H9 (cell line): ENCODE results near the gene IMP3. TPM values are rescaled to one million over a fixed set of nuclear protein-coding genes. Genes with fewer than 3 reads are reported as not detected.
"Not testable (repeated sequence)": the region's sequence is repeated elsewhere in the genome, so short reads cannot be mapped to it uniquely, and the experiment has no call there.

ENCODE experiments used
- DNase-seq: peaks from one replicate; pipeline ENCODE4 v3.0.0-alpha.2; 2017
- H2AFZ ChIP-seq: one replicate; pipeline ENCODE4 v1.6.1; 2013; ENCODE audit warnings: mild to moderate bottlenecking, low read length, control low read depth, moderate library complexity
- H2AK5ac ChIP-seq: 2 replicates; pipeline ENCODE4 v1.6.1; 2013; ENCODE audit warnings: low read length, control low read depth, mixed read lengths; ENCODE audit not compliant: insufficient read length
- H2BK120ac ChIP-seq: one replicate; pipeline ENCODE4 v1.6.1; 2013; ENCODE audit warnings: low read depth, mild to moderate bottlenecking, low read length, control low read depth, inconsistent platforms; ENCODE audit not compliant: poor library complexity, severe bottlenecking
- H2BK12ac ChIP-seq: 2 replicates; pipeline ENCODE4 v1.6.1; 2013; ENCODE audit warnings: low read length, control low read depth, mixed read lengths, low read depth; ENCODE audit not compliant: insufficient read length
- H2BK15ac ChIP-seq: 2 replicates; pipeline ENCODE4 v1.6.1; 2013; ENCODE audit warnings: low read depth, low read length, control low read depth
- H2BK20ac ChIP-seq: one replicate; pipeline ENCODE4 v1.6.1; 2013; ENCODE audit warnings: low read depth, mild to moderate bottlenecking, low read length, control low read depth, inconsistent platforms; ENCODE audit not compliant: poor library complexity, severe bottlenecking
- H2BK5ac ChIP-seq: 2 replicates; pipeline ENCODE4 v1.6.1; 2013; ENCODE audit warnings: low read length, control low read depth, mixed read lengths; ENCODE audit not compliant: insufficient read length
- H3K14ac ChIP-seq: 2 replicates; pipeline ENCODE4 v1.6.1; 2013; ENCODE audit warnings: low read length, control low read depth; ENCODE audit not compliant: insufficient read depth
- H3K18ac ChIP-seq: 2 replicates; pipeline ENCODE4 v1.6.1; 2013; ENCODE audit warnings: low read depth, mild to moderate bottlenecking, mixed read lengths, low read length, control low read depth; ENCODE audit not compliant: insufficient read length
- H3K23ac ChIP-seq: 2 replicates; pipeline ENCODE4 v1.6.1; 2013; ENCODE audit warnings: low read length, control low read depth, mixed read lengths, low read depth; ENCODE audit not compliant: insufficient read length
- H3K23me2 ChIP-seq: 2 replicates; pipeline ENCODE4 v1.6.1; 2013; ENCODE audit warnings: low read depth, mild to moderate bottlenecking, mixed read lengths, low read length, control low read depth; ENCODE audit not compliant: insufficient read length, poor library complexity, severe bottlenecking
- H3K27ac ChIP-seq: 2 replicates; pipeline ENCODE4 v1.5.1; 2013; ENCODE audit warnings: low read length, control low read depth, mixed read lengths, low read depth; ENCODE audit not compliant: insufficient read length
- H3K27me3 ChIP-seq: 2 replicates; pipeline ENCODE4 v1.6.1; 2013; ENCODE audit warnings: low read length, control low read depth, inconsistent platforms; ENCODE audit not compliant: insufficient read depth
- H3K4ac ChIP-seq: 2 replicates; pipeline ENCODE4 v1.6.1; 2013; ENCODE audit warnings: low read depth, mild to moderate bottlenecking, control low read depth, inconsistent platforms, low read length, moderate library complexity
- H3K4me1 ChIP-seq: 2 replicates; pipeline ENCODE4 v1.6.1; 2013; ENCODE audit warnings: low read length, control low read depth, inconsistent platforms; ENCODE audit not compliant: insufficient read depth
- H3K4me2 ChIP-seq: 2 replicates; pipeline ENCODE4 v1.6.1; 2013; ENCODE audit warnings: low read length, control low read depth, mixed read lengths; ENCODE audit not compliant: insufficient read length, insufficient read depth
- H3K56ac ChIP-seq: 2 replicates; pipeline ENCODE4 v1.6.1; 2013; ENCODE audit warnings: low read depth, mild to moderate bottlenecking, mixed read lengths, low read length, control low read depth; ENCODE audit not compliant: insufficient read length
- H3K79me1 ChIP-seq: 2 replicates; pipeline ENCODE4 v1.6.1; 2013; ENCODE audit warnings: low read depth, mild to moderate bottlenecking, moderate library complexity, low read length, control low read depth, inconsistent platforms; ENCODE audit not compliant: insufficient read depth, poor library complexity, severe bottlenecking
- H3K79me2 ChIP-seq: 2 replicates; pipeline ENCODE4 v1.6.1; 2013; ENCODE audit warnings: low read length, control low read depth, inconsistent platforms; ENCODE audit not compliant: insufficient read depth
- H3K9ac ChIP-seq: 2 replicates; pipeline ENCODE4 v1.6.1; 2013; ENCODE audit warnings: low read length, control low read depth, mixed read lengths; ENCODE audit not compliant: insufficient read length; ENCODE audit errors: extremely low read depth
- H3K9me3 ChIP-seq: one replicate; pipeline ENCODE4 v1.6.1; 2013; ENCODE audit warnings: low read depth, low read length, inconsistent platforms; ENCODE audit not compliant: control insufficient read depth
- H3T11ph ChIP-seq: one replicate; pipeline ENCODE4 v1.6.1; 2013; ENCODE audit warnings: mild to moderate bottlenecking, low read length, control low read depth, inconsistent platforms
- H4K20me1 ChIP-seq: one replicate; pipeline ENCODE4 v1.6.1; 2013; ENCODE audit not compliant: control insufficient read depth, insufficient read length, insufficient read depth
- H4K5ac ChIP-seq: 2 replicates; pipeline ENCODE4 v1.6.1; 2013; ENCODE audit warnings: low read depth, mild to moderate bottlenecking, mixed read lengths, low read length, control low read depth; ENCODE audit not compliant: insufficient read length
- H4K8ac ChIP-seq: replicated peaks from 2 replicates; pipeline ENCODE4 v1.6.1; 2013; ENCODE audit warnings: low read length, control low read depth, mixed read lengths, low read depth; ENCODE audit not compliant: insufficient read length
- H4K91ac ChIP-seq: 2 replicates; pipeline ENCODE4 v1.6.1; 2013; ENCODE audit warnings: low read depth, mild to moderate bottlenecking, moderate library complexity, mixed read lengths, low read length, control low read depth; ENCODE audit not compliant: insufficient read length
- H3K27ac Mint-ChIP-seq, 3 experiments: 2 replicates in 2 of 3; 3 replicates in 1 of 3; pipeline ENCODE4 v1.8.0; 2020 to 2021; ENCODE audit warnings: mixed read lengths in 3 of 3, mild to moderate bottlenecking in 1 of 3, moderate library complexity in 1 of 3
- H3K27me3 Mint-ChIP-seq: 2 replicates; pipeline ENCODE4 v1.8.0; 2021; ENCODE audit warnings: low read depth, mild to moderate bottlenecking, moderate library complexity, mixed read lengths
- H3K36me3 Mint-ChIP-seq, 3 experiments: 2 replicates in 2 of 3; 3 replicates in 1 of 3; pipeline ENCODE4 v1.8.0; 2020 to 2021; ENCODE audit warnings: low read depth in 3 of 3, mixed read lengths in 3 of 3; ENCODE audit not compliant: insufficient read depth in 1 of 3
- H3K4me1 Mint-ChIP-seq, 2 experiments: 2 replicates each; pipeline ENCODE4 v1.8.0; 2020; ENCODE audit warnings: mixed read lengths in 2 of 2
- H3K4me3 Mint-ChIP-seq, 2 experiments: 2 replicates in 1 of 2; 3 replicates in 1 of 2; pipeline ENCODE4 v1.8.0; 2020 to 2021; ENCODE audit warnings: mild to moderate bottlenecking in 2 of 2, mixed read lengths in 2 of 2, moderate library complexity in 1 of 2
- H3K9me3 Mint-ChIP-seq, 2 experiments: 2 replicates in 1 of 2; 3 replicates in 1 of 2; pipeline ENCODE4 v1.8.0; 2020; ENCODE audit warnings: mild to moderate bottlenecking in 2 of 2, mixed read lengths in 2 of 2, moderate library complexity in 1 of 2
- WGBS: extraction: QIAGEN DNeasy Blood & Tissue Kit; methylation state at CpG from one replicate; pipeline ENCODE4 v1.1.7; 2013; ENCODE audit warnings: missing lambda C conversion rate, low lambda C conversion rate, mixed read lengths; ENCODE audit not compliant: insufficient read length; ENCODE audit errors: extremely low coverage; 5-methylcytosine and 5-hydroxymethylcytosine counted together
- long read RNA-seq: library from polyadenylated mRNA; unstranded; transcript quantifications from one replicate; pipeline ENCODE4 v2.0.0, GENCODE V29; 2020
- total RNA-seq: library from RNA; stranded (reverse); gene quantifications from 2 replicates; pipeline ENCODE4 v1.2.1, GENCODE V29; 2021
- TF ChIP-seq, protein P1 (sequence below): fragments of 200-600 bp; sonication (generic); conservative IDR thresholded peaks from 3 replicates; pipeline ENCODE4 v1.8.0; 2021; ENCODE audit warnings: antibody characterized with exemption, mild to moderate bottlenecking

The IMP3 gene, protein sequence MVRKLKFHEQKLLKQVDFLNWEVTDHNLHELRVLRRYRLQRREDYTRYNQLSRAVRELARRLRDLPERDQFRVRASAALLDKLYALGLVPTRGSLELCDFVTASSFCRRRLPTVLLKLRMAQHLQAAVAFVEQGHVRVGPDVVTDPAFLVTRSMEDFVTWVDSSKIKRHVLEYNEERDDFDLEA
- 97.9 and 106 TPM in 2 replicates for total RNA-seq
- long read RNA-seq, transcript IMP3-202 (1 exons, 1,237 nt) = major isoform, 491 of 495 reads
- long read RNA-seq, partial matches to known transcripts = 0 of 495 reads
- long read RNA-seq, other reads (novel, unspliced or antisense) = 4 of 495 reads

DNA sequence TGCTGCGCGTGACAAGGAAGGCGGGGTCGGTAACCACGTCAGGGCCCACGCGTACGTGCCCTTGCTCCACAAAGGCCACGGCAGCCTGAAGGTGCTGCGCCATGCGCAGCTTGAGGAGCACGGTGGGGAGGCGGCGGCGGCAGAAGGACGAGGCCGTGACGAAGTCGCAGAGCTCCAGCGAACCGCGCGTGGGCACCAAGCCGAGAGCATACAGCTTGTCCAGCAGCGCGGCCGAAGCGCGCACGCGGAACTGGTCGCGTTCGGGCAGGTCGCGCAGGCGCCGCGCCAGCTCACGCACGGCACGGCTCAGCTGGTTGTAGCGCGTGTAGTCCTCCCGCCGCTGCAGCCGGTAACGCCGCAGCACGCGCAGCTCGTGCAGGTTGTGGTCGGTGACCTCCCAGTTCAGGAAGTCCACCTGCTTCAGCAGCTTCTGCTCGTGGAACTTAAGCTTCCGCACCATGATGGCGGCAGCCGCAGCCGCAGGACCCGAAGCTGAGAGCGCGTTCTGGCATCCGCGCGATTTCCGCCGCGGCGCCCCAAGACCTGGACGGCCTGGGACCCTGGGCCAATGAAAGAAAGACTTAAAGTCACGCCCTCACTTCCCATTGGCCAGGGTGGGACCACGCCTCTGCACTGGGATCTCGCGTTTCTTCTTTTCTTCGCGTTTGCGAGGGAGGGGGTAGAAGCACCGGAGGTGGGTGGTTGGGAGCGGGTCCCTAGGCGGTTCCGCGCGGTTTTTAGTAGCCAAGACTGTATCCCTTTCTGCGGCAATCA is at the start of gene IMP3:
IMP3 (minus strand) TSS at position 516 of the 774 bp plus-strand sequence; CDS start at position 460, 56 bp downstream.
- H2BK20ac ChIP-seq = no peak within 1 kb of the TSS

DNA sequence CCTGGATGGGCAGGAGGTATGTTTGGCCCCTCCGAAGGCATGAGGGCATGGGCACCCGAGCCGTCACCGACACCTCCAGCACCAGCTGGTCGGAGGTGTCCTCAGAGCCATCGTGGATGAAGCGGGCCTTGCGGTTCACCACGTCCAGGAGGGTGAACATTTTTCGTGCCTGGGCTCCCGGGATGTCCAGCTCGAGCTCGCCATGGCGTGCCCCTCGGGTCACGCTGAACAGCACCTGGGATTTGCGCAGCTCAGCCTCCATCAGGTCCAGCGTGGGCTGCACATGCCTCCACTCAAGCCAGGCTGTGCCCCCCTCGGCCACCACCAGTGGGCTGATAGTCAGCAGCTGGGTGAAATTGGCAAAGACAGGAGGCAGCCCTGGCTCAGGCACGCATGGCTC is 49.4 kb upstream of the IMP3 start:
- not testable (repeated sequence) for H3K9ac ChIP-seq, H3K27me3 Mint-ChIP-seq, H2BK5ac ChIP-seq, H3K27ac Mint-ChIP-seq, H3K9me3 Mint-ChIP-seq, H3T11ph ChIP-seq, H3K36me3 Mint-ChIP-seq, H3K18ac ChIP-seq, H2BK15ac ChIP-seq, H4K5ac ChIP-seq, H3K79me1 ChIP-seq, H2AFZ ChIP-seq, H4K91ac ChIP-seq, H2AK5ac ChIP-seq, DNase-seq, H3K27ac ChIP-seq, H3K56ac ChIP-seq, H4K20me1 ChIP-seq, H3K4me2 ChIP-seq, H3K4ac ChIP-seq, H3K79me2 ChIP-seq, H3K23ac ChIP-seq, H4K8ac ChIP-seq, H3K27me3 ChIP-seq, H3K4me1 ChIP-seq, H2BK20ac ChIP-seq, H2BK120ac ChIP-seq, H3K4me3 Mint-ChIP-seq, H2BK12ac ChIP-seq, H3K23me2 ChIP-seq, H3K9me3 ChIP-seq, H3K14ac ChIP-seq
- no CpG with 5 or more reads among the region's 20 CpGs for WGBS
- peaks cover 11 to 21% of the 10 kb centered on the region in 2 experiments for H3K4me1 Mint-ChIP-seq

More for the DNA sequence above, at the start of gene IMP3:
- Histone ChIP-seq H3K4ac (peak within 1 kb of the TSS; percentile 82), H4K91ac (peak within 1 kb of the TSS; percentile 89), H3T11ph (no peak within 1 kb of the TSS), H4K20me1 (no peaks in the 10 kb centered on the region), H3K23me2 (peaks cover 15% of the 10 kb centered on the region), H3K27me3 (no peaks in the 10 kb centered on the region), H2BK12ac (no peak within 1 kb of the TSS), H3K14ac (peak within 1 kb of the TSS; percentile 96), H3K79me2 (peaks cover 20% of the 10 kb centered on the region; the same call in 1 of the 2 replicates), H2BK15ac (no peak within 1 kb of the TSS), H3K56ac (no peak within 1 kb of the TSS), H3K4me1 (no peaks in the 10 kb centered on the region), H3K9me3 (no peaks in the 10 kb centered on the region), H3K4me2 (peak within 1 kb of the TSS; percentile 98), H4K8ac (no peak within 1 kb of the TSS), H3K23ac (peak within 1 kb of the TSS; percentile 56), H2BK5ac (peak within 1 kb of the TSS; percentile 79), H3K27ac (peak within 1 kb of the TSS; percentile 82), H3K79me1 (peaks cover 9% of the 10 kb centered on the region), H2AK5ac (no peak within 1 kb of the TSS), H3K18ac (peak within 1 kb of the TSS; percentile 97), H3K9ac (peak within 1 kb of the TSS; percentile 98), H2BK120ac (no peak within 1 kb of the TSS), H4K5ac (peak within 1 kb of the TSS; percentile 92), H2AFZ (no peak within 1 kb of the TSS)
- WGBS = no CpG with 5 or more reads among the region's 83 CpGs
- peak; percentile 97 for DNase-seq
- Mint-ChIP-seq H3K27me3 (peaks cover 2% of the 10 kb centered on the region; the same call in 1 of the 2 replicates), H3K9me3 (no peaks in the 10 kb centered on the region), H3K36me3 (peaks cover 0 to 10% (median 3%) of the 10 kb centered on the region in 3 experiments; a peak in 3 of 7 replicates), H3K27ac (peak within 1 kb of the TSS; percentile 83 to 94 (median 91)), H3K4me1 (peaks cover 24 to 32% of the 10 kb centered on the region in 2 experiments), H3K4me3 (peak within 1 kb of the TSS; percentile 92 to 93)
- TF ChIP-seq, protein P1, sequence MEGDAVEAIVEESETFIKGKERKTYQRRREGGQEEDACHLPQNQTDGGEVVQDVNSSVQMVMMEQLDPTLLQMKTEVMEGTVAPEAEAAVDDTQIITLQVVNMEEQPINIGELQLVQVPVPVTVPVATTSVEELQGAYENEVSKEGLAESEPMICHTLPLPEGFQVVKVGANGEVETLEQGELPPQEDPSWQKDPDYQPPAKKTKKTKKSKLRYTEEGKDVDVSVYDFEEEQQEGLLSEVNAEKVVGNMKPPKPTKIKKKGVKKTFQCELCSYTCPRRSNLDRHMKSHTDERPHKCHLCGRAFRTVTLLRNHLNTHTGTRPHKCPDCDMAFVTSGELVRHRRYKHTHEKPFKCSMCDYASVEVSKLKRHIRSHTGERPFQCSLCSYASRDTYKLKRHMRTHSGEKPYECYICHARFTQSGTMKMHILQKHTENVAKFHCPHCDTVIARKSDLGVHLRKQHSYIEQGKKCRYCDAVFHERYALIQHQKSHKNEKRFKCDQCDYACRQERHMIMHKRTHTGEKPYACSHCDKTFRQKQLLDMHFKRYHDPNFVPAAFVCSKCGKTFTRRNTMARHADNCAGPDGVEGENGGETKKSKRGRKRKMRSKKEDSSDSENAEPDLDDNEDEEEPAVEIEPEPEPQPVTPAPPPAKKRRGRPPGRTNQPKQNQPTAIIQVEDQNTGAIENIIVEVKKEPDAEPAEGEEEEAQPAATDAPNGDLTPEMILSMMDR = no peak
